HG03571 (cell line): ENCODE data around the gene MAP1S.

Experiments
- ATAC-seq: cut with Tn5 transposase; IDR thresholded peaks from one replicate; pipeline ENCODE4 v1.9.1; 2021; ENCODE audit not compliant: unreplicated experiment

The MAP1S gene

DNA sequence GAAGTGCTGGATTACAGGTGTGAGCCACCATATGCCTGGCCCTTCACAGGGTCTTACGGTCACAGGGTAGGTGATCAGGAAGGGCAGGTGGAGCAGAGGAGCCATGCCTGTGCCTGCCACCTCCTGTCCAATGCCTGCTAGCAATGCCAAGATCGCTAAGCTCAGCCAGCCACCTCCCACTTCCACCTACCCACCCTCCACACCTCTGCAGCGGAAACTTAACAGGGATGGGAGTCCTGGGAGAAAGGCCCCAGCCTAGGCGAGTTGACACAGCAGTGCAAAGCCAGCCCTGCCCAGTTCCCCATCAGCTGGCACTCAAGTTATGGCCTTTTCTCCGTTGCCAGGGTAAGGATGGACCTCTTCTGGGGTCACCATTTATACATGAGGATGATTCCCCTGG, 16.1 kb downstream of the MAP1S start:
- ATAC-seq: no peak

- ATAC-seq: no peak
These were observed 18.4 kb downstream of the MAP1S start for GRCh38 chr19:17737690-17738153.

DNA sequence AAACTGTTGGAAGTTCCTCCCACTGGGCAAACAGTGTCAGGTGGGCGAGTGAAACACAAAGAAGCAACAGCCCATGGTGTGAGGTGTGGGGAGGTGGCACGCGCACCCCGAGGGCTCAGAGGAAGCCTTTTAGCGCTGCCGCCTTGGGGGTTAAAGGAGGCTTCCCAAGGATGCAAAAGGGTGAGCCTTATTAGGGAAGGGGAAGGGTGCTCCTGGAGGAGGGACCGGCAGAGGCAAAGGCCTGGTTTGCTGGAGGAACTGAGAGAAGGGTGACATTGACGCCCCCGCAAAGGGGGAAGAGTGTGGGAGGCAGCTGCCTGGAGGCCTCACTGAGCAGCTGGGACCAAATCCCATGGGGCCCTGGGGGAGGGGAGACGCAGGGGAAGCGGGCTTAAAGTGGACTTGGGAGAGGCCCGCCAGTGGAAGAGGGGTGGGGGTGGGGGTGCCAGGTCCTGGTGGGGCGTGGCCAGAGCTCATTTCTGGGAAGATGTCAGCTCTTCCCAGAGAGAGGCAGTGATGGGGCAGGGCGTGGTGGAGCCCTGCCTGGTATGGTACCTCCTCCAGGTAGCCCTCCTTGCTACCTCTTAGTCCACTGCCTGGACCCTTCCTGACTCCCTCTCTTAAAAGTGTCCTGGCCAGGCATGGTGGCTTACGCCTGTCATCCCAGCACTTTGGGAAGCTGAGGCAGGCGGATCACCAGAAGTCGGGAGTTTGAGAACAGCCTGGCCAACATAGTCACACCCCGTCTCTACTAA, 20.0 kb downstream of the MAP1S start:
- no peak for ATAC-seq

GRCh38 chr19:17741456-17741855, 22.2 kb downstream of the MAP1S start:
- ATAC-seq: no peak

DNA sequence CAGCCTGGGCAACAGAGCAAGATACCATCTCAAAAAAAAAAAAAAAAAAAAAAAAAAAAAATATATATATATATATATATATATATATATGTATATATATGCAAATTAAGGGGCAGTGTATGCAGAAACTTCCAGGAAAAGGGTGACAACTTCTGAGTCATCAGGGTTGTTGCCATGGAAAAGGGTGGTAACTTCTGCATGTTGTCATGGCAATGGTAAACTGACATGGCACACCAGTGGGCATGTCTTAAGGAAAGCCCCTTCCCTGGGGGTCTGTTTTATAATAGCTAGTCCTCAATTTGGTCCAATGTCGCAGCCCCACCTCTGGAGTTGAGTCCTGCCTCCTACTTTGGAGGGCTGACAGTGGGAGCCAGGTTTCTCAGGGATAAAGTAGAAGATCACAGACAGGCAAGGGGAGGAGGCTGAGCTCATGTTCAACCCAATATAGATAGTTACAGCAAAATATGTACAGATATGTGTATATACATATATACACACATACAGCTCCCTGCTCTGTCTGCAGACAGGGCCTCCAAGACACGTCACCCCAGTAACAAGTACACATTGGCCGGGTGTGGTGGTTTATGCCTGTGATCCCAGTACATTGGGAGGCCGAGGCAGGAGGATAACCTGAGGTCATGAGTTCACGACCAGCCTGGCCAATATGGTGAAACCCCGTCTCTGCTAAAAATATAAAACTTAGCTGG, 24.7 kb downstream of the MAP1S start:
- ATAC-seq: no peak

DNA sequence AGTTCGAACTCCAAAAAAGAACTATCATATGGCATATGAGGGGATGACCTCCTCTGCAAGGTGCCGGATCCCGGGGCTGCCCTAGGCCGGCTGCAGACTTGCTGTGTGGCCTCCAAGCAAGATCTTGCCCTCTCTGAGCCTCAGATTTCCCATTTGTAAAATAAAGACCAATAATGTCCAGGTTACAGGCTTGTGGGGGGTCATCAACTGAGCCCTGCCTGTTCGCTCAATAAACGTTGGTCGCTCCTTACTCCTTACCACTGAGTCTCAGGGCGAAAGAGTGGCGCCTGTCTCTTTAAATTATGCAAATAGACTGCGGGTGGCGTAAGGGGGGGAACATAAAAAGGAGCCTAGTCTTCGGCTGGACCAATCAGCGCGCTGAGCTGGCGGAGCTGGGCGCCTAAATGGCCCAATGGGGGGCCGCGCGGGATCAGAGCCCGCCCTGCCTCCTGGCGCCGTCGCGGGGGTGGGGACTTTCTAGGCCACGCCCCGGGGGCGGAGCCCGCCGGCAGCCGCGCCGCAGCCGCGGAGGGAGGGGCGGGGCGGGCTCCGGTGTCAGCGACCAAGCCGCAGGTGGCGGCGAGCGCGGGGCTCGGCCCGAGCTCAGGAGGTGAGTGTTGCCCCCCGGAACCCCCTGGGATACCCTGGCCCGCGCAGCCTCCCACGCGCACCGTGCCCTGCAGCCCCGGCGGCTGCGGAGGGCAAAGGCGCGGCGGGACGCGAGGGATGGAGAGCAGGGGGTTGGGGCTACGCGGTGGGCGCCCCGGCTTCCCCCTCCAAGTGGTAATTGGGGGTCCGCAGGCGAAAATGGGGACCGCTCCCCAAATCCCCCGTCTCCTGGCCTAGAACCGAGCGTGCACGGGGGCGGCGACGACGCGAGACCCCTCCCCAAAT, 28.2 kb downstream of the MAP1S start:
- ATAC-seq: peak; percentile 58

GRCh38 chr19:17748884-17749638, 29.8 kb downstream of the MAP1S start:
- ATAC-seq: no peak

DNA sequence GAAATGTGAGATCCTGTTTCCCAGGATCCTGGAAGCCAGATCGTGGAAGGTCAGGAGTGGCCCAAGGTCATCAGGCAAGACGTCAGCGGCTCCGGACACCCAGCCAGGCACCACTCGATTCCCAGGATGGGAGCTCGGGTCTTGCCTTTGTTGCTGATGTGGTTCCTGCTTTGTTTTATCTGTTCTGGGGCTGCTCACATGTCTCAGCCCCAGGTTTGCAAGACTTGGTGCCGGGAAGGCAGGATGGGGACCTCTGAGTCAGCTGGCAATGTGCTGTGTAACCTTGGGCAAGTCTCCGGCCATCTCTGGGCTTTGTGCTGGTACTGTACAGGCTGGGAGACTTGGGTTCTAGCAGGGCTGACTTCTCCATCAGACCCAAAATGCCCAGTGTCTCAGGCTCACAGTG, 30.6 kb downstream of the MAP1S start:
- no peak for ATAC-seq

- ATAC-seq: peak; percentile 37
These were observed 32.0 kb downstream of the MAP1S start, which contains the start of gene FCHO1 for GRCh38 chr19:17751103-17751911. TSS of gene FCHO1 (plus strand) at chr19:17751477. CDS start at chr19:17755165, 3,688 bp downstream.

DNA sequence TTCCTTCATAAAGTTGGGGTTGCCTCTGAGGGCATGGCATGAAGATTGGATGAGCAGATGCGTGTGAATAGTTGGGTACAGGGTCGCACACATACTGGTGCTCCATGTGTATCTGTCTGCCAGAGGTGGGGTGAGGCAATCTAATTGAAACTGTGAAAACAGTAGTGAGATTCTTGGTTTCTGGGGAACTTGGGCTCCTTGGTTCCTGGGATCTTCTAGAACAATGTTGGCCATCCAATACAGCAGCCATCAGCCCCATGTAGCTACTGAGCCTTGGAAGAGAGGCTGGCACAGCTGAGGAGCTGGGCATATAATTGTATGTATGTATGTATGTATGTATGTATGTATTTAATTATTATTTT, 32.6 kb downstream of the MAP1S start:
- no peak for ATAC-seq

- ATAC-seq: no peak
These were observed 33.8 kb downstream of the MAP1S start for GRCh38 chr19:17752865-17753639.

- ATAC-seq: no peak
These were observed 34.7 kb downstream of the MAP1S start for GRCh38 chr19:17753976-17754375.

DNA sequence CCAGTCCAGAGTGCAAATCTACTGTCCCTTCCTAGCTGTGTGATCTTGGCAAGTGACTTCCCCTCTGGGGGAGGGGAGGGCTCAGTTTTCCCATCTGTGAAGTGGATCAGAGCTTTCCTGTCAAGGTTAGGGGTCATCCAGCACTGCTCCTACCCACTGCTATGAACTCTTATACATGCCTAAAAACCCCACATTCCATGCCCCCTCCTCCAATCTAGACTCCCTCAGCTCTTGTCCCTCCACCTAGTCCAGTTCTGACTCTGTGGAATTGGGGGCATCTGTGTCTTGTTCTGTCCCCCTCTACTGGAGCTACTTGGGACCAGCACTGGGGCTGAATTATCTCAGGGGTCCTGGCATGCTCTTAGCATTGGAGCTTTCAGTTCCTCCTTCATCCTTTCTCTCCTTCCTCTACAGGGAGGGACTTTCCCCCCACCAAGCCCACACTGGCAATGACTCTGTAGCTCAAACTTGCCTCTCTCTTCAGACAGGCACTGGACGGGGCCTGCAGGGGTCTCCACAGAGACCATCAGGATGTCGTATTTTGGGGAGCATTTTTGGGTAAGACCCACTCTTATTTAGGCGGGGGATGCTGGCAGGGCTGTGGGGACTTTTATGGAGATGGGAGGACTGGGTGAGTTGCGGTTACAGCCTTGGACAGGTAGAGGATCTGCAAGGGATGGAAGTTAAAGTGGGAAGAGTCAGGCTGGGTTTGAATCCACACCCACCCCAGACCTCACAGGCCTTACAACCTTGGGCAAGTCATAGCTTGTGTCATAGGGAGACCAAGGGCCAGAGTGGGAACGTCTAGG, 35.6 kb downstream of the MAP1S start:
- peak; percentile 32 for ATAC-seq

DNA sequence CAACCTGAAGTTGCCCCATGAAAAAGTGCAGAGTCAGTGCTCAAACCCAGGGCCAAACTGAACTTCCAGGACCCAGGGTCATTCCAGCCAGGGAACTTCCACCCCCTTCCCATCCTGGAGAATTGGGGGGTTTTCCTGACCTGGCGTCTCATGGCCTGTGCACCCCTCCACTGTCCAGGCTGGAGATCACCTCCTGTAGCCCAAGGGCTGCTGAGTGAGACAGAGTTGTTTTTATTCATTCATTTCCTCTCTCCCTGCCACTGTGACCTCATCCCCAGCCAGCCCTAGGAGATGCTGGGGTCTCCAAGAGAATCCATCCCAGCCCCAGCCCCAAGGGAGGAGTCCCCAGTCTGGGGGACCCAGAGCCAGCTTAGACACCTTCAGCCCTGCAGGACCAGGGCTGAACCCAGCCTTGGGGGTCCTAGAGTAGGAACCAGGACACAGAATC, 36.2 kb downstream of the MAP1S start:
- no peak for ATAC-seq

GRCh38 chr19:17755977-17756670, 36.8 kb downstream of the MAP1S start:
- ATAC-seq: no peak

GRCh38 chr19:17757125-17757524, 37.8 kb downstream of the MAP1S start:
- no peak for ATAC-seq

DNA sequence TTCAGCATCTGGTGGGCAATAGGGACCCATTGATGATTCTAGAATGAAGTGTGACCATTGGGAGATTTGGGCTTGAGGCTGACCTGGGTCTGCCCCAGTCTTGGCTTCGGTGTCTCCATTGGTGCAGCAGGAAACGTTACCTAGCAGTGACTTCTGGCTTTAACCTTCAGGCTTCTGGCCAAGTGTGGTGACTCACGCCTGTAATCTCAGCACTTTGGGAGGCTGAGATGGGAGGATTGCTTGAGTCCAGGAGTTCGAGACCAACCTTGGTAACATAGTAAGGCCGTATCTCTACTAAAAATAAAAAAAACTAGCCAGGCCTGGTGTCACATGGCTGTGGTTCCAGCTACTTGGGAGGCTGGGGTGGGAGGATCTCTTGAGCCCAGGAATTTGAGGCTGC, 39.2 kb downstream of the MAP1S start:
- ATAC-seq: no peak

GRCh38 chr19:17761148-17761547, 41.9 kb downstream of the MAP1S start:
- no peak for ATAC-seq
